Neural cell (in vitro differentiated cells): ENCODE data around the gene C16orf89. TPM values are rescaled to one million over a fixed set of nuclear protein-coding genes. Genes with fewer than 3 reads are reported as not detected.
"Not testable (repeated sequence)": the region's sequence is repeated elsewhere in the genome, so short reads cannot be mapped to it uniquely, and the experiment has no call there.

Experiments used
- H2AFZ ChIP-seq: fragments of 200-600, 300-800 bp; sonication (generic), shearing (Covaris generic); 2 replicates; pipeline ENCODE4 v1.6.0; 2014; ENCODE audit warnings: low read depth, mild to moderate bottlenecking, antibody characterized with exemption, low read length, moderate library complexity
- H3F3A ChIP-seq: fragments of 200-600 bp; shearing (Covaris generic); 2 replicates; pipeline ENCODE4 v1.6.1; 2016; ENCODE audit warnings: mild to moderate bottlenecking, moderate library complexity, mixed read lengths, antibody characterized with exemption, low read length; ENCODE audit not compliant: insufficient read depth, poor library complexity, severe bottlenecking
- H3K27ac ChIP-seq: fragments of 200-600, 300-800 bp; sonication (generic), shearing (Covaris generic); 2 replicates; pipeline ENCODE4 v1.5.1; 2014; ENCODE audit warnings: mild to moderate bottlenecking, low read length, moderate library complexity
- H3K27me3 ChIP-seq: fragments of 300-800, 200-600 bp; sonication (generic), shearing (Covaris generic); 2 replicates; pipeline ENCODE4 v1.6.0; 2014; ENCODE audit warnings: mild to moderate bottlenecking, low read depth, low read length, moderate library complexity; ENCODE audit not compliant: insufficient read depth
- H3K36me3 ChIP-seq: fragments of 300-800, 200-600 bp; sonication (generic), shearing (Covaris generic); 2 replicates; pipeline ENCODE4 v1.5.1; 2014; ENCODE audit warnings: mild to moderate bottlenecking, antibody characterized with exemption, low read length, moderate library complexity; ENCODE audit not compliant: insufficient read depth
- H3K4me2 ChIP-seq: fragments of 300-800, 200-600 bp; sonication (generic), shearing (Covaris generic); 2 replicates; pipeline ENCODE4 v1.6.0; 2014; ENCODE audit warnings: mild to moderate bottlenecking, low read length
- H3K4me3 ChIP-seq: fragments of 300-800, 200-600 bp; sonication (generic), shearing (Covaris generic); 2 replicates; pipeline ENCODE4 v1.5.1; 2014; ENCODE audit warnings: mild to moderate bottlenecking, low read length, moderate library complexity
- H3K79me2 ChIP-seq: fragments of 200-600 bp; shearing (Covaris generic); replicated peaks from 2 replicates; pipeline ENCODE4 v1.6.0; 2014; ENCODE audit warnings: mild to moderate bottlenecking, low read length, moderate library complexity; ENCODE audit not compliant: insufficient read depth
- H3K9ac ChIP-seq: fragments of 300-800, 200-600 bp; sonication (generic), shearing (Covaris generic); 2 replicates; pipeline ENCODE4 v1.6.1; 2016; ENCODE audit warnings: mild to moderate bottlenecking, low read length, mixed read lengths
- H3K9me2 ChIP-seq: fragments of 200-600 bp; shearing (Covaris generic); 2 replicates; pipeline ENCODE4 v1.6.1; 2016; ENCODE audit warnings: mild to moderate bottlenecking, low read length, mixed read lengths; ENCODE audit not compliant: insufficient read depth
- H3K9me3 ChIP-seq: fragments of 200-600, 300-800 bp; sonication (generic), shearing (Covaris generic); 2 replicates; pipeline ENCODE4 v1.6.1; 2016; ENCODE audit warnings: mild to moderate bottlenecking, mixed run types, low read length, moderate library complexity, mixed read lengths
- H4K20me1 ChIP-seq: fragments of 200-600 bp; shearing (Covaris generic); 2 replicates; pipeline ENCODE4 v1.6.1; 2016; ENCODE audit warnings: mild to moderate bottlenecking, mixed run types; ENCODE audit not compliant: insufficient read depth
- RAD21 ChIP-seq: fragments of 450-650 bp; conservative IDR thresholded peaks from 2 replicates; pipeline ENCODE4 v1.6.1; 2014; ENCODE audit warnings: antibody characterized with exemption, mild to moderate bottlenecking, moderate library complexity
- SMC3 ChIP-seq: fragments of 450-650 bp; conservative IDR thresholded peaks from 2 replicates; pipeline ENCODE4 v1.6.1; 2014; ENCODE audit warnings: antibody characterized with exemption, mild to moderate bottlenecking, moderate library complexity; ENCODE audit not compliant: poor library complexity
- polyA plus RNA-seq: library from polyadenylated mRNA; depleted of rRNA; stranded (reverse); fragments of >200 nt; gene quantifications from 2 replicates; pipeline ENCODE4 v1.2.3, GENCODE V29; 2014
- TF ChIP-seq, protein P1 (sequence below): fragments of 450-650 bp; IDR thresholded peaks from 2 replicates; pipeline ENCODE4 v1.5.1; 2014; ENCODE audit warnings: antibody characterized with exemption, mild to moderate bottlenecking, moderate library complexity; ENCODE audit not compliant: poor library complexity, severe bottlenecking

C16orf89 gene
- polyA plus RNA-seq, 1 donor from 2014 or later = not detected

DNA sequence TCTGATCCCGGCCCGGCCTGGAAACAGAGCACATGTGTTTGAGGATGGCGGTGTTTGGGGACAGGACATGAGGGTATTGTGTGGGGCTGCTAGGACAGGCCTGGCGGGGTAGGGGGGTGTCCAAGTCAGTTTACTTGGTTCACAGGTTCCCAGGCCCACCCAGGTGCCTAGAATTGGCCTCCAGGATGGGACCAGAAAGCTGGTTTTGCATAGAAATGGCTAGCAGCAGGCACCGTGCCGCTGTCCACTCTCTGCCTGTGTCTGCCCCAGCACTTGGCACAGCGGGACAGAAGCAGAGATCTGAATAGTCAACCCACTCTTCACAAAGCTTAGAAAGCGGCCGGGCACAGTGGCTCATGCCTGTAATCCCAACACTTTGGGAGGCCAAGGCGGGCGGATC lies 20.0 kb upstream of the C16orf89 start:
- not testable (repeated sequence) for H3K27ac ChIP-seq, H3F3A ChIP-seq, H3K4me3 ChIP-seq, H3K27me3 ChIP-seq, H3K4me2 ChIP-seq, H3K36me3 ChIP-seq, H3K9me3 ChIP-seq, H4K20me1 ChIP-seq, H3K9ac ChIP-seq, H3K9me2 ChIP-seq, H2AFZ ChIP-seq, H3K79me2 ChIP-seq

DNA sequence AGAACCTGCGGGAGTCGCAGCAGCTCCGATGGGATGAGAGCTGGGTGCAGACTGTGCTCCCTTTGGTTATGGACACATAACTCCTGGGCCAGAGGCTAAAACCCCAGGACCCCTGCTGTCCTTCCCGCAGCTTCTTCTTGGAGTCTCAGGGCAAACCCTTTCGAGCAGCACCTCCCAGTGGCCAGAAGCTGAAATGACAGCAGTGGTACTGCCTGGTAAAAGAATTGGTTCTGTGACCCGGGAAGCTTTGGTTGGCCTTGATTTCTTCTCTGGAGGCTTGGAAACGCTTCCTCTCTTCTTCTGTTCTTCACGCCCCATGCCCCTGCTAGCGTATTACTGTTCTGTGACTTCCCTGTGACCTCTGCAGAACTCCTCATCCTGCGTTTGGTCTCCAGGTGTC lies 19.0 kb upstream of the C16orf89 start:
- TF ChIP-seq RAD21 (peak; percentile 48), SMC3 (peak; percentile 46)
- TF ChIP-seq, protein P1, sequence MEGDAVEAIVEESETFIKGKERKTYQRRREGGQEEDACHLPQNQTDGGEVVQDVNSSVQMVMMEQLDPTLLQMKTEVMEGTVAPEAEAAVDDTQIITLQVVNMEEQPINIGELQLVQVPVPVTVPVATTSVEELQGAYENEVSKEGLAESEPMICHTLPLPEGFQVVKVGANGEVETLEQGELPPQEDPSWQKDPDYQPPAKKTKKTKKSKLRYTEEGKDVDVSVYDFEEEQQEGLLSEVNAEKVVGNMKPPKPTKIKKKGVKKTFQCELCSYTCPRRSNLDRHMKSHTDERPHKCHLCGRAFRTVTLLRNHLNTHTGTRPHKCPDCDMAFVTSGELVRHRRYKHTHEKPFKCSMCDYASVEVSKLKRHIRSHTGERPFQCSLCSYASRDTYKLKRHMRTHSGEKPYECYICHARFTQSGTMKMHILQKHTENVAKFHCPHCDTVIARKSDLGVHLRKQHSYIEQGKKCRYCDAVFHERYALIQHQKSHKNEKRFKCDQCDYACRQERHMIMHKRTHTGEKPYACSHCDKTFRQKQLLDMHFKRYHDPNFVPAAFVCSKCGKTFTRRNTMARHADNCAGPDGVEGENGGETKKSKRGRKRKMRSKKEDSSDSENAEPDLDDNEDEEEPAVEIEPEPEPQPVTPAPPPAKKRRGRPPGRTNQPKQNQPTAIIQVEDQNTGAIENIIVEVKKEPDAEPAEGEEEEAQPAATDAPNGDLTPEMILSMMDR = peak; percentile 68
- not testable (repeated sequence) for H3K9me2 ChIP-seq, H3F3A ChIP-seq, H3K4me3 ChIP-seq, H3K27me3 ChIP-seq, H3K79me2 ChIP-seq, H2AFZ ChIP-seq, H3K27ac ChIP-seq, H3K4me2 ChIP-seq, H3K36me3 ChIP-seq, H3K9me3 ChIP-seq, H4K20me1 ChIP-seq, H3K9ac ChIP-seq

DNA sequence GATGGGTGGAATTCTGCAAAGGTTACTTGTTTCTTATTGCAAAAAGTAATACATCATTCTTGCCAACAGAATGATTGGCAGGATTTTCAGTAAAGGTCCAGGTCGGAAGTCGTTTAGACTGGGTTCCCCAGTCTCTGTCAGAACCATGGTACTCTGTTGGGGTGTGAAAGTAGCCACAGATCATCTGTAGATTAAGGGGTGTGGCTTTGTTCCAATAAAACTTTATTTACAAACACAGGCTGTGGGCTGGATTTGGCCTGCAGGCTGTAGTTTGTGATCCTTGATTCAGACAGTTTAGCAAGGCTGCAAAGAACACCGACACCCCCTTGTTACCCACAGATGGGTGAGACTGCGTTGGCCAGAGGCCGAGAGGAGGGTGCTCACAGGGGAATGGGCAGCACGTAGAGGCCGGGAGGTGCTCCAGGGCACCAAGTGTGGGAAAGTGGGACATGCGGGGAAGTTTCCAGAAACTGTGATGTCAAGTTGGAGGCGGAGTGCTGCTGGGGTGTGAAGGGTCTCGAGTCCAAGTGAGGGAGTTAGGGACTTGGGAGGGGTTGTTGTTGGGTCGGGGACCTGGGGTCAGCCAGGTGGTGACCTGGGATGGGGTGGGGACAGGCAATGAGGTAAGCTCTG lies 18.5 kb upstream of the C16orf89 start:
- H3K36me3 ChIP-seq, H3K27me3 ChIP-seq, H3K4me3 ChIP-seq, H3K9me2 ChIP-seq, H3K27ac ChIP-seq, H4K20me1 ChIP-seq, H3F3A ChIP-seq, H3K4me2 ChIP-seq, H3K79me2 ChIP-seq, H3K9ac ChIP-seq, H3K9me3 ChIP-seq, H2AFZ ChIP-seq: not testable (repeated sequence)

DNA sequence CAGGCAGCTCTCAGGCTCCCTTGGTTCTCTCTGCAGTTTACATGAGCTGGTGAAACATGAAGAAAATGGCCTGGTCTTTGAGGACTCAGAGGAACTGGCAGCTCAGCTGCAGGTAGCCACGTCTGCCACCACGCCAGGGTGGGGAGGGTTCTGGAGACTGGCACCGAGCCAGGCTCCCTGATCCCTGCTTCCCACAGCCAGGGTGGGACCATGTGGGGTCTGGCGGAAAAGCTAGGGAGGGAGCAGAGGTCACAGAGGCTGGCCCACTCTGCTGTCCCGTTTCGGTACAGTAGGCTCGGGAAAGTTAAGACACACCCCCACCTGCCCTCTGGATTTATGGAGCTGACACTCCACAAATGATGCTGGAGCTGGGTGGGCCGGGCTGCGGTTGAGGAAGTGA lies 17.9 kb upstream of the C16orf89 start:
- H3K27ac ChIP-seq, H3K9me3 ChIP-seq, H3K9me2 ChIP-seq, H3K9ac ChIP-seq, H3K4me3 ChIP-seq, H3F3A ChIP-seq, H2AFZ ChIP-seq, H3K4me2 ChIP-seq, H3K79me2 ChIP-seq, H3K36me3 ChIP-seq, H3K27me3 ChIP-seq, H4K20me1 ChIP-seq: not testable (repeated sequence)

DNA sequence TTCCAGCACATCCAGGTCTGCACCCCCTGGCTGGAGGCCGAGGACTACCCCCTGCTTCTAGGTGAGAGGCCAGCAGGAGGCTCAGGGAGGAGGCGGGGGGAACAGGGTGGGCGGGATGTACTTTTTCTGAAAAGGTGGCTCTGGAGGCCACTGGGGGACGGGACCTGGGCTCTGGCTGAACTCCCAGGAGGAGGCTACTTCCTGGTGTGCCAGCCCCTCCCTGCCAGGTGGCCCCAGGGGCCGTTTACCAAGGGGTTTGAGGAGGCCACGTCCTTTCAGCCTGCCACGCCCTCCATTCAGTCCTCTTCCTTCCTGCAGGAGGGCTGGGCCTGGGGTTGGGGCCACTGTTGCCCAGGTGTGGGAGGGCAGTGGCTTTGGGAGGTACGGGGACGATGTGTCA lies 15.2 kb upstream of the C16orf89 start:
- H3K9me3 ChIP-seq, H3F3A ChIP-seq, H3K27me3 ChIP-seq, H3K9ac ChIP-seq, H3K36me3 ChIP-seq, H2AFZ ChIP-seq, H3K9me2 ChIP-seq, H4K20me1 ChIP-seq, H3K27ac ChIP-seq, H3K4me2 ChIP-seq, H3K4me3 ChIP-seq, H3K79me2 ChIP-seq: not testable (repeated sequence)

DNA sequence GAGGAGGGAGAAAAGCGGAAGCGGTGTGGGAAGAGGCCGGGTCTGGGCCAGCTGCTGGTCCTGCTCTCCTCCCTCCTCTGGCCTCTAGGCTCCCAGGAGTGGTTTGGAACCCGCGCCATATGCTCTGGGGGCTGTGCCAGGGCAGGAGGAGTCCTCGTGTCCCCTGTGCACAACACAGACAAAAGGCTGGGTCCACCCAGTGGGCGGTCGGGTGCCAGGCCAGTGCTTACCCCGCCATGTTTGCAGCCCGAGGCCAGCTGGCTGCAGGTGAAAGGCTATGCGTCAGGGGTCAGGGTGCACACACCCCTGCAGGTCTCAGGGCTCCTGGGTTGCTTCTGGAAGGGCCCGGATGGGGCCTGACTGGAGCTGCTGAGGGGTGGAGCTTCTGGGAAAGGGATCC lies 14.7 kb upstream of the C16orf89 start:
- H3F3A ChIP-seq, H2AFZ ChIP-seq, H3K9me2 ChIP-seq, H3K27me3 ChIP-seq, H3K27ac ChIP-seq, H3K9me3 ChIP-seq, H3K9ac ChIP-seq, H3K36me3 ChIP-seq, H3K4me3 ChIP-seq, H3K79me2 ChIP-seq, H4K20me1 ChIP-seq, H3K4me2 ChIP-seq: not testable (repeated sequence)
